Measurements from ENCODE around the gene STK33.

The STK33 gene

GRCh38 chr11:8370812-8371515, 223.1 kb downstream of the STK33 start:
- DNase-seq = no peak

- no peak for DNase-seq
Observed at GRCh38 chr11:8369592-8370205, 224.3 kb downstream of the STK33 start.

- DNase-seq = no peak
Observed at GRCh38 chr11:8368772-8369171, 225.3 kb downstream of the STK33 start.

GRCh38 chr11:8368194-8368593, 225.8 kb downstream of the STK33 start:
- no peak for DNase-seq

- no peak for DNase-seq
Observed at GRCh38 chr11:8366316-8366715, 227.7 kb downstream of the STK33 start.

GRCh38 chr11:8365216-8365941, 228.6 kb downstream of the STK33 start:
- DNase-seq = no peak

- no peak for DNase-seq
Observed at GRCh38 chr11:8363921-8364320, 230.1 kb downstream of the STK33 start.

- no peak for DNase-seq
Observed at GRCh38 chr11:8362899-8363298, 231.1 kb downstream of the STK33 start.

GRCh38 chr11:8362491-8362890, 231.5 kb downstream of the STK33 start:
- DNase-seq = no peak

GRCh38 chr11:8361664-8362210, 232.3 kb downstream of the STK33 start:
- DNase-seq = no peak

- DNase-seq = no peak
Observed at GRCh38 chr11:8361206-8361605, 232.8 kb downstream of the STK33 start.

GRCh38 chr11:8360086-8360828, 233.8 kb downstream of the STK33 start:
- DNase-seq = no peak

GRCh38 chr11:8359521-8359920, 234.5 kb downstream of the STK33 start:
- no peak for DNase-seq

GRCh38 chr11:8357891-8358566, 236.0 kb downstream of the STK33 start:
- no peak for DNase-seq

GRCh38 chr11:8357505-8357888, 236.5 kb downstream of the STK33 start:
- no peak for DNase-seq

GRCh38 chr11:8356721-8357504, 237.1 kb downstream of the STK33 start:
- no peak for DNase-seq

GRCh38 chr11:8356216-8356615, 237.8 kb downstream of the STK33 start:
- DNase-seq = no peak

- no peak for DNase-seq
Observed at GRCh38 chr11:8355416-8355742, 238.6 kb downstream of the STK33 start.

- no peak for DNase-seq
Observed at GRCh38 chr11:8354622-8355415, 239.2 kb downstream of the STK33 start.

- no peak for DNase-seq
Observed at GRCh38 chr11:8352876-8353505, 241.0 kb downstream of the STK33 start.

All from GDM1 (cell line).